ENCODE data around the gene DNAJC5G.

GRCh38 chr2:27233341-27233740 lies 41.9 kb upstream of the DNAJC5G start:
- TF ChIP-seq, protein P1, sequence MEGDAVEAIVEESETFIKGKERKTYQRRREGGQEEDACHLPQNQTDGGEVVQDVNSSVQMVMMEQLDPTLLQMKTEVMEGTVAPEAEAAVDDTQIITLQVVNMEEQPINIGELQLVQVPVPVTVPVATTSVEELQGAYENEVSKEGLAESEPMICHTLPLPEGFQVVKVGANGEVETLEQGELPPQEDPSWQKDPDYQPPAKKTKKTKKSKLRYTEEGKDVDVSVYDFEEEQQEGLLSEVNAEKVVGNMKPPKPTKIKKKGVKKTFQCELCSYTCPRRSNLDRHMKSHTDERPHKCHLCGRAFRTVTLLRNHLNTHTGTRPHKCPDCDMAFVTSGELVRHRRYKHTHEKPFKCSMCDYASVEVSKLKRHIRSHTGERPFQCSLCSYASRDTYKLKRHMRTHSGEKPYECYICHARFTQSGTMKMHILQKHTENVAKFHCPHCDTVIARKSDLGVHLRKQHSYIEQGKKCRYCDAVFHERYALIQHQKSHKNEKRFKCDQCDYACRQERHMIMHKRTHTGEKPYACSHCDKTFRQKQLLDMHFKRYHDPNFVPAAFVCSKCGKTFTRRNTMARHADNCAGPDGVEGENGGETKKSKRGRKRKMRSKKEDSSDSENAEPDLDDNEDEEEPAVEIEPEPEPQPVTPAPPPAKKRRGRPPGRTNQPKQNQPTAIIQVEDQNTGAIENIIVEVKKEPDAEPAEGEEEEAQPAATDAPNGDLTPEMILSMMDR (IDR thresholded peaks at IDR 0.05) = no peak
- TF ChIP-seq POLR2A (IDR thresholded peaks at IDR 0.05) = no peak
- no peak for TF ChIP-seq POLR2AphosphoS5 (IDR thresholded peaks at IDR 0.05)
- no peak for TF ChIP-seq EP300 (IDR thresholded peaks at IDR 0.05; ENCODE audit: low read depth)
